ENCODE measurements around the gene DHTKD1. TPM values are rescaled to one million over a fixed set of nuclear protein-coding genes. Genes with fewer than 3 reads are reported as not detected.

DHTKD1 gene
- total and polyA plus RNA-seq, 2 of the 4 experiments (the other 2 are of a cell fraction), result 13.9 to 20.3 TPM

DNA sequence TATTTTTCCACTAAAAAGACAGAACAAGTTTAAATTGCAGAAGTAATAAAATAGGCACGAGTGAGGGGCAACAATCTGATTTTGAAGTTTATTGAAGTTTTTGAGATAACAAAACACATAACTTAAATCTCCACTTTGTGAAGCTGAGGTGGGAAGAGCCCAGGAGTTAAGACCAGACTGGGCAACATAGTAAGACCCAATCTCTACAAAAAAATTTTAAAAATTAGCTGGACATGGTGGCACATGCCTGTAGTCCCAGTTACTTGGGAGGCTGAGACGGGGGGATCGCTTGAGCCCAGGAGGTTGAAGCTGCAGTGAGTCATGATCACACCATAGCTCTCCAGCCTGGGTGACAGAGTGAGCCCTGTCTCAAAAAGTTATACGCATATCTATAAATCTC is 37.4 kb upstream of the DHTKD1 start:
- H3K4me1 ChIP-seq (ENCODE audit: control insufficient read depth, insufficient read depth, low read length), result no peaks in the 10 kb centered on the region
- H2BK120ac ChIP-seq (ENCODE audit: low read depth, low read length), result no peak overlapping the region
- TF ChIP-seq RAD21 (IDR thresholded peaks at IDR 0.05; ENCODE audit: low read length), result no peak
- no peak for TF ChIP-seq FOS (IDR thresholded peaks at IDR 0.05; ENCODE audit: low read depth, low read length)
- TF ChIP-seq BHLHE40 (IDR thresholded peaks at IDR 0.05; ENCODE audit: low read depth, low read length), result no peak
- TF ChIP-seq MXI1 (IDR thresholded peaks at IDR 0.05; ENCODE audit: borderline replicate concordance, low read depth, low read length), result no peak
- no peak for TF ChIP-seq CEBPB (IDR thresholded peaks at IDR 0.05; ENCODE audit: low read depth, low read length)
- no peak for TF ChIP-seq MAZ (IDR thresholded peaks at IDR 0.05; ENCODE audit: borderline replicate concordance, low read depth, low read length)
- TF ChIP-seq, protein P1, sequence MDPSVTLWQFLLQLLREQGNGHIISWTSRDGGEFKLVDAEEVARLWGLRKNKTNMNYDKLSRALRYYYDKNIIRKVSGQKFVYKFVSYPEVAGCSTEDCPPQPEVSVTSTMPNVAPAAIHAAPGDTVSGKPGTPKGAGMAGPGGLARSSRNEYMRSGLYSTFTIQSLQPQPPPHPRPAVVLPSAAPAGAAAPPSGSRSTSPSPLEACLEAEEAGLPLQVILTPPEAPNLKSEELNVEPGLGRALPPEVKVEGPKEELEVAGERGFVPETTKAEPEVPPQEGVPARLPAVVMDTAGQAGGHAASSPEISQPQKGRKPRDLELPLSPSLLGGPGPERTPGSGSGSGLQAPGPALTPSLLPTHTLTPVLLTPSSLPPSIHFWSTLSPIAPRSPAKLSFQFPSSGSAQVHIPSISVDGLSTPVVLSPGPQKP (IDR thresholded peaks at IDR 0.05; ENCODE audit: borderline replicate concordance, low read depth, low read length), result no peak
- TF ChIP-seq RFX5 (IDR thresholded peaks at IDR 0.05; ENCODE audit: low read depth, low read length), result no peak
- peaks cover 26% of the 10 kb centered on the region for H3K36me3 ChIP-seq (ENCODE audit: control insufficient read depth, insufficient read depth, low read length)
- H3K4ac ChIP-seq (ENCODE audit: low read depth, low read length), result no peak overlapping the region
- no peaks in the 10 kb centered on the region for H3K27me3 ChIP-seq (ENCODE audit: control insufficient read depth, insufficient read depth, low read length)
- H4K20me1 ChIP-seq (ENCODE audit: insufficient read depth, low read length), result peaks cover 2% of the 10 kb centered on the region; the same call in 1 of the 2 replicates
- no peak overlapping the region for H3K4me2 ChIP-seq (ENCODE audit: low read depth, low read length)
- no peak overlapping the region for H2BK5ac ChIP-seq (ENCODE audit: low read depth, low read length, poor library complexity, severe bottlenecking)
- no peak overlapping the region for H3K4me3 ChIP-seq (ENCODE audit: insufficient read depth, low read depth, low read length)
- in situ Hi-C loops (cut with MboI; ENCODE audit: low sequenced_read_pairs) (no loop called here), dilution Hi-C loops (cut with HindIII; ENCODE audit: low sequenced_read_pairs, unreplicated experiment) (no loop called here), intact Hi-C loops (cut with micrococcal nuclease) (no loop called here)
- no peak overlapping the region for H4K5ac ChIP-seq (ENCODE audit: low read depth, low read length)
- H4K8ac ChIP-seq (ENCODE audit: low read depth in 2 of 2, low read length in 2 of 2), result no peak overlapping the region
- no peaks in the 10 kb centered on the region for H3K9me3 ChIP-seq (ENCODE audit: control insufficient read depth, insufficient read depth, low read length)
- no peak overlapping the region for H3K23ac ChIP-seq (ENCODE audit: low read depth, low read length)
- no peak for ATAC-seq (ENCODE audit: low read depth)
- no peak overlapping the region for H3K14ac ChIP-seq (replicated peaks; ENCODE audit: low read depth, low read length)
- no peak overlapping the region for H3K18ac ChIP-seq (ENCODE audit: low read depth, low read length)
- H2BK20ac ChIP-seq (ENCODE audit: low read depth, low read length), result no peak overlapping the region
- no peak overlapping the region for H3K27ac ChIP-seq (ENCODE audit: insufficient read depth, low read length)
- no TSS peak for BruUV-seq (replicated peaks)
- no peak overlapping the region for H2BK15ac ChIP-seq (ENCODE audit: low read depth, low read length)
- H2AK5ac ChIP-seq (ENCODE audit: low read depth, low read length), result no peak overlapping the region
- H4K91ac ChIP-seq (ENCODE audit: insufficient read depth, low read depth, low read length), result no peak overlapping the region
- no peak for DNase-seq
- no peak overlapping the region for H2AK9ac ChIP-seq (replicated peaks; ENCODE audit: low read depth, low read length, poor library complexity)
- ChIA-PET POLR2A (ENCODE audit: unreplicated experiment) (no interaction called here), CTCF (no interaction called here)
- no peak overlapping the region for H3K9ac ChIP-seq (ENCODE audit: low read depth, low read length)
- no CpG with 5 or more reads among the region's 4 CpGs for WGBS, 2 experiments (ENCODE audit: extremely low coverage in 2 of 2, insufficient read length in 1 of 2)
- H3K79me1 ChIP-seq (ENCODE audit: low read depth in 1 of 2, low read length in 2 of 2), result peaks cover 33 to 48% of the 10 kb centered on the region in 2 experiments
- no peak overlapping the region for H2AFZ ChIP-seq (replicated peaks; ENCODE audit: low read length, poor library complexity)
- no peak overlapping the region for H3K56ac ChIP-seq (ENCODE audit: extremely low read depth, insufficient read depth, low read length)
- no peaks in the 10 kb centered on the region for H3K9me1 ChIP-seq (ENCODE audit: insufficient read depth, low read length)

All from IMR-90 (cell line).